GM23338 (cell line): ENCODE data around the gene PRM1.
A peak's percentile ranks its signal among the peaks of the same experiment; 100 is the strongest.

Source experiments
- CREB1 ChIP-seq: fragments of 250-450 bp; sonication (Bioruptor Pico); IDR thresholded peaks from 2 replicates; pipeline ENCODE4 v1.5.0; 2020; ENCODE audit warnings: low read depth, mild to moderate bottlenecking, moderate library complexity
- CTCF ChIP-seq, 2 experiments: fragments of 200-600 bp in 1 of 2; sonication (generic) in 1 of 2; conservative IDR thresholded peaks; 2 replicates each; pipeline versions ENCODE4 v1.5.1 to v1.6.1; 2016 to 2017; ENCODE audit warnings: antibody characterized with exemption in 2 of 2, low read depth in 2 of 2, mild to moderate bottlenecking in 2 of 2, moderate library complexity in 1 of 2
- ETS1 ChIP-seq: IDR thresholded peaks from 2 replicates; pipeline ENCODE4 v1.6.1; 2016; ENCODE audit warnings: antibody characterized with exemption
- EZH2 ChIP-seq: fragments of 200-600 bp; sonication (generic); IDR thresholded peaks from one replicate; pipeline ENCODE4 v1.8.0; 2017; ENCODE audit warnings: antibody characterized with exemption, mild to moderate bottlenecking, low read depth; ENCODE audit not compliant: unreplicated experiment
- EZH2phosphoT487 ChIP-seq: fragments of 200-600 bp; sonication (generic); IDR thresholded peaks from one replicate; pipeline ENCODE4 v1.8.1; 2018; ENCODE audit warnings: antibody characterized with exemption; ENCODE audit not compliant: unreplicated experiment
- JUNB ChIP-seq: IDR thresholded peaks from one replicate; pipeline ENCODE4 v1.6.1; 2016; ENCODE audit warnings: antibody characterized with exemption; ENCODE audit not compliant: unreplicated experiment
- NANOG ChIP-seq: IDR thresholded peaks from 2 replicates; pipeline ENCODE4 v1.6.1; 2016; ENCODE audit warnings: antibody characterized with exemption, borderline replicate concordance
- POLR2AphosphoS5 ChIP-seq: IDR thresholded peaks from 2 replicates; pipeline ENCODE4 v1.6.1; 2016; ENCODE audit warnings: antibody characterized with exemption, low read depth
- ZNF114 ChIP-seq: fragments of 250-450 bp; sonication (Bioruptor Pico); IDR thresholded peaks from 2 replicates; pipeline ENCODE4 v1.5.0; 2020; ENCODE audit warnings: mild to moderate bottlenecking, moderate library complexity
- ZNF331 ChIP-seq: fragments of 250-450 bp; sonication (Bioruptor Pico); IDR thresholded peaks from 2 replicates; pipeline ENCODE4 v1.5.0; 2020; ENCODE audit warnings: low read depth, mild to moderate bottlenecking, moderate library complexity
- ZNF462 ChIP-seq: fragments of 250-450 bp; sonication (Bioruptor Pico); IDR thresholded peaks from 2 replicates; pipeline ENCODE4 v1.5.0; 2020; ENCODE audit warnings: mild to moderate bottlenecking, moderate library complexity
- TF ChIP-seq, protein P1 (sequence below): IDR thresholded peaks from one replicate; pipeline ENCODE4 v1.6.1; 2018; ENCODE audit warnings: antibody characterized with exemption; ENCODE audit not compliant: unreplicated experiment

GRCh38 chr16:11283820-11284248, 2.7 kb upstream of the PRM1 start:
- TF ChIP-seq CTCF (conservative IDR thresholded peaks at IDR 0.05; ENCODE audit: low read depth in 2 of 2) (peak in 1 of 2 experiments; percentile 34; a peak in 2 of 4 replicates), ZNF114 (no peak), EZH2 (no peak), POLR2AphosphoS5 (no peak), ETS1 (no peak), CREB1 (CRISPR knock-in tag) (no peak), ZNF331 (CRISPR knock-in tag) (no peak), JUNB (no peak), EZH2phosphoT487 (no peak), NANOG (no peak), ZNF462 (no peak)
- TF ChIP-seq, protein P1, sequence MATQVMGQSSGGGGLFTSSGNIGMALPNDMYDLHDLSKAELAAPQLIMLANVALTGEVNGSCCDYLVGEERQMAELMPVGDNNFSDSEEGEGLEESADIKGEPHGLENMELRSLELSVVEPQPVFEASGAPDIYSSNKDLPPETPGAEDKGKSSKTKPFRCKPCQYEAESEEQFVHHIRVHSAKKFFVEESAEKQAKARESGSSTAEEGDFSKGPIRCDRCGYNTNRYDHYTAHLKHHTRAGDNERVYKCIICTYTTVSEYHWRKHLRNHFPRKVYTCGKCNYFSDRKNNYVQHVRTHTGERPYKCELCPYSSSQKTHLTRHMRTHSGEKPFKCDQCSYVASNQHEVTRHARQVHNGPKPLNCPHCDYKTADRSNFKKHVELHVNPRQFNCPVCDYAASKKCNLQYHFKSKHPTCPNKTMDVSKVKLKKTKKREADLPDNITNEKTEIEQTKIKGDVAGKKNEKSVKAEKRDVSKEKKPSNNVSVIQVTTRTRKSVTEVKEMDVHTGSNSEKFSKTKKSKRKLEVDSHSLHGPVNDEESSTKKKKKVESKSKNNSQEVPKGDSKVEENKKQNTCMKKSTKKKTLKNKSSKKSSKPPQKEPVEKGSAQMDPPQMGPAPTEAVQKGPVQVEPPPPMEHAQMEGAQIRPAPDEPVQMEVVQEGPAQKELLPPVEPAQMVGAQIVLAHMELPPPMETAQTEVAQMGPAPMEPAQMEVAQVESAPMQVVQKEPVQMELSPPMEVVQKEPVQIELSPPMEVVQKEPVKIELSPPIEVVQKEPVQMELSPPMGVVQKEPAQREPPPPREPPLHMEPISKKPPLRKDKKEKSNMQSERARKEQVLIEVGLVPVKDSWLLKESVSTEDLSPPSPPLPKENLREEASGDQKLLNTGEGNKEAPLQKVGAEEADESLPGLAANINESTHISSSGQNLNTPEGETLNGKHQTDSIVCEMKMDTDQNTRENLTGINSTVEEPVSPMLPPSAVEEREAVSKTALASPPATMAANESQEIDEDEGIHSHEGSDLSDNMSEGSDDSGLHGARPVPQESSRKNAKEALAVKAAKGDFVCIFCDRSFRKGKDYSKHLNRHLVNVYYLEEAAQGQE = peak; percentile 38
